Motor neuron (in vitro differentiated cells): ENCODE data around the gene TSHZ2. TPM values are rescaled to one million over a fixed set of nuclear protein-coding genes. Genes with fewer than 3 reads are reported as not detected.

Source experiments
- ATAC-seq, 8 experiments: fragments of 200-7000 bp; cut with Tn5 transposase; replicated peaks in 6 of 8; 2 replicates each; pipeline ENCODE4 v1.8.0; 2021; ENCODE audit warnings: mild to moderate bottlenecking in 8 of 8, moderate library complexity in 8 of 8
- H3K27ac ChIP-seq, 2 donors: fragments of 250-450 bp; sonication (Bioruptor Pico); 2 replicates each; pipeline ENCODE4 v1.9.0; 2021; ENCODE audit warnings: antibody characterized with exemption in 2 of 2, mild to moderate bottlenecking in 2 of 2, moderate library complexity in 1 of 2
- H3K4me1 ChIP-seq, 2 donors: fragments of 250-450 bp; sonication (Bioruptor Pico); replicated peaks in 1 of 2; 2 replicates each; pipeline ENCODE4 v1.6.1; 2021; ENCODE audit warnings: antibody characterized with exemption in 2 of 2, mild to moderate bottlenecking in 2 of 2, moderate library complexity in 1 of 2
- H3K4me3 ChIP-seq, 5 donors: fragments of 250-450 bp; sonication (Bioruptor Pico); 2 replicates each; pipeline ENCODE4 v1.9.0; 2021; ENCODE audit warnings: antibody characterized with exemption in 5 of 5, mild to moderate bottlenecking in 5 of 5, moderate library complexity in 4 of 5
- WGBS, 10 experiments: fragments of 450-650 bp; shearing (Covaris generic); methylation state at CpG; one replicate each; pipeline ENCODE4 v1.0.0; 2022; 5-methylcytosine and 5-hydroxymethylcytosine counted together
- in situ Hi-C, 9 experiments: fragments of 400-800 bp; cut with MboI; loops; one replicate each; pipeline ENCODE4 v1.15.0; 2021; ENCODE audit warnings: low sequenced_read_pairs in 9 of 9, low pct_unique_long_range_greater_than_20kb in 2 of 9; ENCODE audit not compliant: unreplicated experiment in 9 of 9
- total RNA-seq, 8 experiments: library from RNA; unstranded; fragments of 300-600 nt; gene quantifications; 2 replicates each; pipeline versions ENCODE4 v1.2.3 to v1.2.4, GENCODE V29; 2022

Gene TSHZ2
- total RNA-seq, 8 experiments from 2014 or later = 11.4 to 125 (median 47.7) TPM

DNA sequence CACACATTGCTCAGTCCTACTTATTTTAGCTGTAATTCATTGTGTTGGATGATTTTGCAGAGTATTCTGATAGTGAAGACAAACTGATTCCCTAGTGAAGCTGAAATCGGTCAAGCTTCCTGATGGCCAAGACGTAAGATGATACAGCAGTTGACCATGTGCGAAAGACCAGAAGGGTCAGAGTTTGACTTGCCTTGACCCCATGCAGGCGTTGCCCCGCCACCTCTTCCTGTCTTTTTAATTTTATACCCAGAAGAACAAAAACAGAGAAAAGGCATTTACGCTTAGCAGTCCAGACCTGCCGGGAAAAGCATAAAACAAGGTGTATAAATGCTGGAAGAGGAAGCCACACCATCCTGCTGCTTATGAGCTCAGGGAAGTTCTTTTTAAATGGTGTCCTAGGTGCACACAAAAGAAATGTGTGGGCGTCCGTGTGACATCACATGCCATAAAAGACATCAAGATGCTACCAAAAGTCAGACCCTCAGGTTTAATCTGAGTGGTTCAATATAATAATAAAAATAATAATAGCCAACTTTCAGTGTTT is 32.2 kb downstream of the TSHZ2 start:
- WGBS, 10 experiments = 40 to 100% (median 91%) methylated on average over 2 to 9 of the region's 9 CpGs; no CpG with 5 or more reads in 1 of the 10 experiments
- Histone ChIP-seq H3K4me1 (peaks cover 46 to 61% of the 10 kb centered on the region in 2 donors), H3K4me3 (no peak overlapping the region), H3K27ac (peak overlapping the region in 1 of 2 donors; percentile 52)
- in situ Hi-C loops = no loop called here
- no peak for ATAC-seq

DNA sequence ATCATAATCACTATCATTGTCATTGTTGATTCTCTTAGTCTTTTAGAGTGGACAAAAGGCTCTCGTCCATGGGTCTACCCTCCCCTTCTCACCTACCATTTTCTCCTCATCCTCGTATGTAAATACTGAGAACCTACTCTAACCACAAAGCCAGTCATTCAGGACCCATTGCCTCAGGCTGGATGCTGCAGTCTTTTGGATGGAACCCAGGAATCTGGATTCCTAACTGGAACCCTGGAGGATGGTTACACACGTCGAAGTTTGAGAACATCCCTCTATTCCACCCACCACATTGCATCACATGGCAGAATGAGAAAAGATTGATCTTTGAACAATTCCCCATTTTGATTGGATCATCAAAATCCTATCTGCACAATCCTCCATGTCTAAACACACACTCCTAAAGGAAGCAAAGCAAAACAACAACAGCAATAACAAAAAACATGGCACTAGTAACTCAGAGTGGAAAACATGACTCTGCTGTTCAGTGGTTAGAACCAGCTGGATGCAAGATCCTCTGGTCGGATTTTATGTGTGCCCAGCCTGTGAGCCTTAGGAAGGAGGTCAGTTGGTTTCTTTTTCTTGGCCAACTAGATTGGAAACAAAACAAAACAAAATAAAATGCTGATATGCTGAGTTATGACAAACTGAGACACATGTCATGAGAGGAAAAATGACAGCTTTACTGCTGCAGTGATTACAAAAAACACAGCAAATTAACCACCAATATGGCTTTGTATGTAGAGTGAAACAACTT is 38.0 kb downstream of the TSHZ2 start:
- no peak for ATAC-seq
- in situ Hi-C loops = no loop called here
- no peak overlapping the region for H3K27ac ChIP-seq
- peaks cover 6 to 15% of the 10 kb centered on the region in 2 donors for H3K4me1 ChIP-seq
- H3K4me3 ChIP-seq = no peak overlapping the region
- 40 to 100% (median 85%) methylated on average over 1 to 5 of the region's 5 CpGs; no CpG with 5 or more reads in 2 of the 10 experiments for WGBS, 10 experiments

DNA sequence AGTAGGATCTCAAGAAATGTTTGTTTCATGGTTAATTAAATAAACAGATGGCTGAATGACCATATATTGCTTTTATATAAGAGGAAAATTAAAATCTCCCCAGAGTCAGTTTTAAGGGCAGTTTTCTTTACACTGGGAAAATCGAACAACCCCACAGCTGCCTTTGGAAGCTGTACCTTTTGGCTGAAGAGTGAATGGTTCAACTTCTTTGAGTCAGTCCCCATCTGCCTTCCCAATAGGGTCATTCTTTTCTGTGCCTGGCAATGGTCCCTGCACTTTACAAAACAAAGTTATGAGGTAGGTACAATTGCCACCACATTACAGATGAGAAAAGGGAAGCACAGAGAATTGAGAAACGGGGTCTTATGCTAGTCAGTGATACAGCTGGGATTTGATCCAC is 39.5 kb downstream of the TSHZ2 start:
- WGBS, 10 experiments = 0 to 100% (median 80%) methylated on average over 1 to 2 of the region's 2 CpGs; no CpG with 5 or more reads in 1 of the 10 experiments
- in situ Hi-C loops = no loop called here
- H3K4me1 ChIP-seq = peaks cover 6 to 23% of the 10 kb centered on the region in 2 donors
- H3K27ac ChIP-seq = no peak overlapping the region
- ATAC-seq = no peak
- H3K4me3 ChIP-seq = no peak overlapping the region

DNA sequence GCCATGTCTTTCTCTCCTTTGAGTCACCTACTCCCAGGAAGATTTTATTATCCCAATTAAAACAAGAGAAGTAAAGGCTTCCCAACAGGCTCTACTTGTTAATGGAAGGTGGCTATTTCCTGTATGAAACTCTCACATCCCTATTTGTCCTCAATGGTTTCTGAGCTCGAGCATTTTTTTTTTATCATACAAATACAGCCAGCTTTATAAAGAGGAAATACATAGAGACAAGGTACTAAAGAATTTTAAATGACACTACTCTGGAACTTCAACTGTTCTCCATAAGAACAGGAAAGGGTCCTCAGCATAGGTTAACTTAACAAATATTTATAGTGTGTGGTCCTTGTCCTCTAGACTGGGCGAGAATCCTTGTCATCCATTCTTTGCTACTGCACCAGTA is 41.0 kb downstream of the TSHZ2 start:
- H3K27ac ChIP-seq = no peak overlapping the region
- H3K4me3 ChIP-seq = no peak overlapping the region
- WGBS, 10 experiments = 50 to 100% (median 83%) methylated on average over 1 to 2 of the region's 2 CpGs
- in situ Hi-C loops = no loop called here
- ATAC-seq = no peak
- peaks cover 2 to 16% of the 10 kb centered on the region in 2 donors for H3K4me1 ChIP-seq

DNA sequence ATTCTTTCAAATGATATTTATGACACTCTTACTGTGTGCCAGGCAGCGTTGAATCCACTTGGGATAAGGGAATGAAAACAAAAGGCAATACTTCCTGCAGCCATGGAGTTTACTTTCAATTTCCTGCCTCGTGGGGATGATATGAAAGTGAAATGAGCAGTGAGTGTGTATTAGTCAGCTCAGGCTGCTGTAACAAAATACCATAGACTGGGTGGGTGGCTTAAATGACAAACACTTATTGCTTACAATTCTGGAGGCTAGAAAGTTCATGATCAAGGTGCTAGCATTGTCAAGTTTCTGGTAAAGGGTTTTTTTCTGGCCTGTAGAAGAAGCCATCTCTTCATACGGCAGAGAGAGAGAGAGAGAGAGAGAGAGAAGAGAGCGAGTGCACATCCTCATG is 41.7 kb downstream of the TSHZ2 start:
- no peak for ATAC-seq
- no peak overlapping the region for H3K4me3 ChIP-seq
- in situ Hi-C loops = no loop called here
- H3K4me1 ChIP-seq = peaks cover 0 to 17% of the 10 kb centered on the region in 2 donors
- no peak overlapping the region for H3K27ac ChIP-seq
- 33 to 100% (median 82%) methylated on average over 1 to 4 of the region's 4 CpGs for WGBS, 10 experiments

DNA sequence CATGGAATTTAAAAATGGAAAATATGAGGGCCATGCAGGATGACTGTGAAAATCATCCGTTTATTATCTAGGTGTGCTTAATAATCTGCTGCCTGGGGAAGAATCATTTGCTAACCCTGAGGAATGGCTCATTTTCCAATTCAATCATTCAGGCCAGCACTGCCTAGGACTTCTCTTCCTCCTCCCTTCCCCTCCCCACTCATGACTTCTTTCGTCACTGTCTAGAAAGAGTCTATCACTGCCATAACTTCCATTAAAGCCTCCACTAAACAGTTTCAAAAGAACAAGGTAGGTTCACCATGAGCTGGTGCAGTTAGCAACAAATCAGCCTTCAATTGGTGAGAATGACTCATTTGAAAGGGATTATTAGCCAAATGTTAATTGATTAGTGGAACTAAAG is 43.9 kb downstream of the TSHZ2 start:
- Histone ChIP-seq H3K27ac (no peak overlapping the region), H3K4me1 (peaks cover 2 to 19% of the 10 kb centered on the region in 2 donors), H3K4me3 (no peak overlapping the region)
- peak in 3 of 8 experiments; percentile 22 to 91 (median 52) for ATAC-seq
- WGBS, 10 experiments = 20 to 100% (median 88%) methylated on average over 1 to 2 of the region's 2 CpGs; no CpG with 5 or more reads in 1 of the 10 experiments
- in situ Hi-C loops = no loop called here

DNA sequence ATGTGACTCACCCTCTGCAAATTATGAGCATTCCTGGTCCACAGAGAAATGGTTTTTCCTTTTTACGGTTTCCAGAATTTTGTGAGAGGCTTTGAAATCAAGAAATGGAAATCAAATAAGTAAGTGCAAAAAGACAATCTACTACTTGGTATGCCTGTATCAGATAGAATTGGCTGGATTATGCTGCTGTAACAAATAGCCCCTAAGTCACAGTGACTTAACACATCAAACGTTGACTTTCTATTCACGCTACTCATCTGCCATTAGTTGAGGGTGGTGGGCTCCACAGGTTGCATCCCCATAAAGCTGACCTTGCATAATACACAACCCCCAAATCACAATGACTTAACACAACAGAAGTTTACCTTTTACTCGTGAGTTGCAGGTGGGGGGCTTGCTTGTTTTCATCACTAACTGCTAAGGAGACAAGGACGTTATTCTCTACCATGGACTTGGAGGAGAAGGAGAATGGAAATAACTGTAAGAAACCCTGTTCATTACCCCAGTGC is 44.4 kb downstream of the TSHZ2 start:
- ATAC-seq = no peak
- Histone ChIP-seq H3K4me1 (peaks cover 6 to 19% of the 10 kb centered on the region in 2 donors), H3K4me3 (no peak overlapping the region), H3K27ac (no peak overlapping the region)
- in situ Hi-C loops = no loop called here
- WGBS, 10 experiments = 79 to 100% (median 100%) methylated on average over 1 to 5 of the region's 5 CpGs; no CpG with 5 or more reads in 3 of the 10 experiments

DNA sequence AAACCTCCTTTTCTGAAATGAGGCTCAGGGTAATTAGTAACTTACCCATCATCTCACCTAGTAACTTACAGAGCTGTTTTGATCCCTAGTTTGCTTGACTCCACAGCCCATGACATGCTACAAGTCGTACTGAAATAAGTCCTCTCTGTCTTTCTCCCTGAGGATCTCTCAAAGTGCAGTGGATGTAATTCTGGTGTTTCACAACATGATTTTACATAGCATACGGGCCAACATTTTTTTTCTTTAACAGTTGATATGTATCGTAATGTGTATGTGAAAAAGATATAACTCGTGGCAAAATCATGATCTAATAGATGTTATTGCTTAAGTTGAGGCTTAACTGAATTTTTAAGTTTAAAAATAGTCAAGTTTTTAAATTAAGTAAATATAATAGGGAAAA is 45.0 kb downstream of the TSHZ2 start:
- 42 to 97% (median 87%) methylated on average over 2 to 4 of the region's 4 CpGs for WGBS, 10 experiments
- no peak overlapping the region for H3K4me3 ChIP-seq

DNA sequence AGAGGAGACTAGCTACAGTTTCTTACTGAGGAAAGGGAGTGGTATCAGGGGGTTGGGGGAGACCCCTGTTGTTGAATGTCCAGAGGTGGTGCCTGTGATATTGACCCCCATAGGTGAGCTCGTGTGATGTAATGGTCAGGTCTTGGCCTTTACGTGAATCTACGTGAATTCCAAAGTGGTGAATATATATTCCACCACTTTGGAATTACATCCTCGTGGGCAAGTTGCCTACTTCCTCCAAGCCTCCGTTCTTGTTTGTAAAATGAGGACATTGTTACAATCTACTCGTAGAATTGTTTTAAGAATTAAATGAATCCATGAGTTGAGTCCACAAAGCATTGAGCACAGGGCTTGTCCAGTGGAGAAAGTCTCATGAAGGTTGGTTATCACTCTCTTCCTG is 47.3 kb downstream of the TSHZ2 start:
- no peak overlapping the region for H3K4me3 ChIP-seq
- peaks cover 22 to 42% of the 10 kb centered on the region in 2 donors for H3K4me1 ChIP-seq
- in situ Hi-C loops = no loop called here
- 62 to 100% (median 93%) methylated on average over 1 to 5 of the region's 6 CpGs; no CpG with 5 or more reads in 1 of the 10 experiments for WGBS, 10 experiments
- ATAC-seq = no peak
- no peak overlapping the region for H3K27ac ChIP-seq

More for the DNA sequence above, 45.0 kb downstream of the TSHZ2 start:
- no peak for ATAC-seq
- in situ Hi-C loops = no loop called here
- H3K27ac ChIP-seq = no peak overlapping the region
- peaks cover 6 to 20% of the 10 kb centered on the region in 2 donors for H3K4me1 ChIP-seq

DNA sequence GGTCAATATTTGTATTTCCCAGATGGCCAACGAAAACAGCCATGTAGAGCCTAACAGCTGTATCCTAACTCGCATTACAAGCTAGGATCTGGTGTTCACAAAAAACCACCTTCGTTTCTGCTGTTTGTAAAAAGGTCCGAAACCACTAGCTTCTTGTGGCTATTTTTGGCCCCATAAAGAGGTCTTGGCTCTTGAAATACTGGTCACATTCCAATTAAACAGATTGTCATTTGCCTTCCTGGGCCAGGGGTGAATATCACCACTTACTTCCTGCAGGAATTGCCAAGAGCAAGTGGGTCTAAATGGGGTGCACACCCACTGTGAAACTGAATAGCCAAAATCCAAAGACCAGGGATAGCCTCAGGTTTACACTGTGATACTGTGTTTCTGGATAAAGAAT is 48.2 kb downstream of the TSHZ2 start:
- no peak for ATAC-seq
- Histone ChIP-seq H3K4me1 (peaks cover 22 to 42% of the 10 kb centered on the region in 2 donors), H3K27ac (no peak overlapping the region), H3K4me3 (no peak overlapping the region)
- 46 to 100% (median 93%) methylated on average over 1 to 4 of the region's 4 CpGs for whole genome bisulfite sequencing, 10 experiments
- in situ Hi-C loops = no loop called here

DNA sequence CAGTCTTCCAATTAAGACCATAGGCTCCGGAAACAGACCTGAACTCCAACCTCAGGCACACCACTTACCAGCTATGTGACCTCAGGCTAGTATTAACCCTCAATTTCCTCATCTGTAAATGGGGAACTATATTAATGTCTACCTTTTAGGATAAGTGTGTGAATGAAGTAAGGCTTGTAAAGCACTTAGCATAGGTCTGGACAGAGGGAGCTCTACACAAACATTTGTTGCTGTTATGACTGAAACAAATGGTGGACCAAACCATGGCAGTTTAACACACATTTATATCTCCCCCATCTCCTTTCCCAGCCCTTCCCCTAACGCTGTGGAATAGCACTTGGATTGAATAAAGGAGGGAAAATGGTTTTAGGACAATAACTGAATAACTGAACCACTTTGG is 48.7 kb downstream of the TSHZ2 start:
- H3K4me3 ChIP-seq = no peak overlapping the region
- WGBS, 10 experiments = 60 to 100% (median 83%) methylated on average over 1 to 2 of the region's 2 CpGs; no CpG with 5 or more reads in 1 of the 10 experiments
- in situ Hi-C loops = no loop called here
- ATAC-seq = no peak
- H3K4me1 ChIP-seq = peaks cover 22 to 40% of the 10 kb centered on the region in 2 donors
- no peak overlapping the region for H3K27ac ChIP-seq

DNA sequence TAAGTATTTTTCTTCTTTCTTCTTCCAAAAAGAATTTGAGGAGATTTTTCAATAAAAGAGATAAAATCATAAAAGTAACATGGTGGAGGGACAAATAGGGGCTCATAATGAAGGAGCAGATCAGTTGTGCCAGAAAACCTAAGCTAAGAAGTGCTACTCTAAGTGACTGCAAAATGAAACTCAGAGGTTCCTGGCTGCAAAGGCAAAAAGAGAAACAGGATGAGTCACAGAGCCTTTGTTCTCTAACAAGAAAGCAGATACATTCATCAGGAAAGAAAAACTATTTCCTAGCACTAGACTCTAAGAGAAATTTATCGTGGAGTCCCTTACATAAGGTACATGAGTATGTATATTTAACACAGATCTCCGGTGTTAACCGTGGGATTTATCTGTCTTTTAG is 49.8 kb downstream of the TSHZ2 start:
- Histone ChIP-seq H3K27ac (no peak overlapping the region), H3K4me3 (no peak overlapping the region), H3K4me1 (peaks cover 22 to 34% of the 10 kb centered on the region in 2 donors)
- 93 to 100% (median 98%) methylated on average over 1 to 3 of the region's 3 CpGs; no CpG with 5 or more reads in 2 of the 10 experiments for whole genome bisulfite sequencing, 10 experiments
- ATAC-seq = peak in 2 of 8 experiments; percentile 51 to 66
- in situ Hi-C loops = no loop called here

DNA sequence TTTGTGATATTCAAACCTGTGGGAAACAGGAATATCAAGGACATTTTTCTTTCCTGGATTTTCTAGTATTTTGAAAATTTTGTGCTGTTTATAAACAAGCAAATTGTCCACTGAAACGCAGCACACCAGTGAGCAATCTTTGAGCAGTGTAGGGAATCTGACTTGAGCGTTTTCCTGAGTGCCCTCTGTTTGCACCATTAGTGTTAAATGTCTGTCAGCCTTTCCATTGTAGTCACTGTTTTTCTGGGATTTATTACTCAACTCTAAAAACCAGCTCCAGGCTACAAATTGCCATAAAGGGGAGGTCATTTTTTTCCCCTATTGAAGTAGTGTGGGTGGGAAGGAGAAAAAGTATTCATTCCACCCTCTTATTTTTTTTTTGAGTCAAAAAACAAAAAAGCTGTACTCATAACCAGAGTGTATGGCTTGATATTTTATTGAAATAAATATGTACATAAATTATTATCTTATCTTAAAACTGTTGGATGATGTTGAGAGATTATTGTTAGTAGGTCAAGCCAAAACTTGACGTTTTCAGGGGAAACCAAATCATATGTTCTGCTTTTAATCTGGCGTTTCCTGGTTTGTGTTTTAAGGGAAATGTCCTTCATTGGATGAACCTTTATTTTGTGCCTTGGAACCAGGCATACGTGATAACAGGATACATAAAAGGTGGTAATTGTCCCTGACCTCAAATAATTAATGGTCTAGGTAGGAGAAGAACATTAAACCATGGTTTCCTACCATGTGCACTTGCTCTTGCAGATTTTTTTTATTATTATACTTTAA is 51.8 kb downstream of the TSHZ2 start:
- ATAC-seq = peak in 6 of 8 experiments; percentile 49 to 96 (median 92)
- WGBS, 10 experiments = 17 to 53% (median 36%) methylated on average over 3 to 5 of the region's 5 CpGs; no CpG with 5 or more reads in 1 of the 10 experiments

More for the DNA sequence above, 51.8 kb downstream of the TSHZ2 start:
- Histone ChIP-seq H3K4me1 (peaks cover 24 to 25% of the 10 kb centered on the region in 2 donors), H3K4me3 (no peak overlapping the region), H3K27ac (no peak overlapping the region)
- in situ Hi-C loops = no loop called here
